HepG2 (cell line): ENCODE measurements around the gene COQ5. TPM values are rescaled to one million over a fixed set of nuclear protein-coding genes. Genes with fewer than 3 reads are reported as not detected.

Source experiments
- ATAC-seq: fragments of 200-7000 bp; cut with Tn5 transposase; 3 replicates; pipeline ENCODE4 v1.9.1; 2020; ENCODE audit warnings: mild to moderate bottlenecking, moderate library complexity
- BruUV-seq: library from RNA; stranded (reverse); fragments of 400-500 nt; replicated peaks from 2 replicates; lab custom pipeline; 2021; lab: Mats Ljungman, UMichigan
- CTCF ChIA-PET: fragments of 300-600 bp; formaldehyde crosslinking; extraction: SDS; loops from one replicate; lab custom pipeline; 2021; ENCODE audit warnings: low total read pairs, inconsistent platforms, low intra/inter-chr PET ratio; lab: Yijun Ruan, JAX
- POLR2A ChIA-PET: fragments of 350-600 bp; sonication (Branson Sonifier 250); formaldehyde crosslinking; loops from one replicate; lab custom pipeline; 2020; ENCODE audit warnings: antibody characterized with exemption, inconsistent platforms; lab: Yijun Ruan, JAX
- DNase-seq: peaks from one replicate; pipeline ENCODE4 v3.0.0-alpha.2; 2015; ENCODE audit warnings: low spot score
- FAIRE-seq: peaks from 3 replicates; lab custom pipeline; 2011; peaks lifted over from hg19 to GRCh38; lab: Jason Lieb, UNC
- H2AFZ ChIP-seq: one replicate; pipeline ENCODE4 v1.6.1; 2011; ENCODE audit warnings: low read length, inconsistent platforms
- H3K27ac ChIP-seq: fragments of 300-600 bp; 3 replicates; pipeline ENCODE4 v1.8.0; 2011; ENCODE audit warnings: mixed run types, mild to moderate bottlenecking, mixed read lengths, low read length, inconsistent platforms; ENCODE audit not compliant: insufficient read depth; ENCODE audit errors: extremely low read length
- H3K27me3 ChIP-seq, 2 experiments: fragments of 200-600 bp in 1 of 2; 2 replicates in 1 of 2; 3 replicates in 1 of 2; pipeline versions ENCODE4 v1.6.0 to v1.8.0; 2011; ENCODE audit warnings: low read length in 2 of 2, mild to moderate bottlenecking in 2 of 2, moderate library complexity in 2 of 2, inconsistent platforms in 1 of 2; ENCODE audit not compliant: insufficient read depth in 2 of 2, control insufficient read depth in 1 of 2
- H3K36me3 ChIP-seq, 2 experiments: fragments of 200-600 bp in 1 of 2; replicated peaks in 1 of 2; 2 replicates in 1 of 2; 3 replicates in 1 of 2; pipeline versions ENCODE4 v1.5.1 to v1.8.0; 2011; ENCODE audit warnings: low read length in 2 of 2, inconsistent platforms in 1 of 2; ENCODE audit not compliant: insufficient read depth in 2 of 2, control insufficient read depth in 1 of 2
- H3K4me1 ChIP-seq: 2 replicates; pipeline ENCODE4 v1.5.1; 2012; ENCODE audit warnings: low read length, inconsistent platforms; ENCODE audit not compliant: insufficient read depth
- H3K4me2 ChIP-seq: 2 replicates; pipeline ENCODE4 v1.6.0; 2011; ENCODE audit warnings: low read depth, low read length, inconsistent platforms
- H3K4me3 ChIP-seq, 3 experiments: fragments of 200-600 bp in 1 of 3; sonication (generic), shearing (Covaris generic) in 1 of 3; replicated peaks in 1 of 3; 2 replicates each; pipeline ENCODE4 v1.5.1; 2011 to 2016; ENCODE audit warnings: low read length in 3 of 3, inconsistent platforms in 2 of 3, low read depth in 2 of 3, mild to moderate bottlenecking in 2 of 3, control low read depth in 1 of 3, mixed read lengths in 1 of 3; ENCODE audit not compliant: insufficient read depth in 1 of 3
- H3K79me2 ChIP-seq: one replicate; pipeline ENCODE4 v1.6.1; 2011; ENCODE audit warnings: low read length, inconsistent platforms; ENCODE audit not compliant: insufficient read depth
- H3K9ac ChIP-seq: 2 replicates; pipeline ENCODE4 v1.6.0; 2011; ENCODE audit warnings: mild to moderate bottlenecking, low read depth, low read length, inconsistent platforms; ENCODE audit not compliant: insufficient read depth
- H3K9me3 ChIP-seq: 2 replicates; pipeline ENCODE4 v1.5.1; 2012; ENCODE audit warnings: mild to moderate bottlenecking, low read length
- H4K20me1 ChIP-seq: 2 replicates; pipeline ENCODE4 v1.6.0; 2011; ENCODE audit warnings: inconsistent platforms, mild to moderate bottlenecking, low read length, moderate library complexity; ENCODE audit not compliant: insufficient read depth
- ARID5B ChIP-seq: IDR thresholded peaks from 2 replicates; pipeline ENCODE4 v1.4.0; 2020; ENCODE audit warnings: mild to moderate bottlenecking, missing genetic modification reagents
- ATF6 ChIP-seq: sonication (generic); formaldehyde crosslinking; conservative IDR thresholded peaks from 2 replicates; pipeline ENCODE4 v1.4.0; 2020; ENCODE audit warnings: missing genetic modification reagents
- CHCHD3 ChIP-seq: sonication (generic); formaldehyde crosslinking; IDR thresholded peaks from 2 replicates; pipeline ENCODE4 v1.8.0; 2022; ENCODE audit warnings: mild to moderate bottlenecking, missing genetic modification reagents, moderate library complexity
- DBP ChIP-seq: sonication (generic); formaldehyde crosslinking; IDR thresholded peaks from 2 replicates; pipeline ENCODE4 v1.4.0; 2020; ENCODE audit warnings: missing genetic modification reagents; ENCODE audit errors: not compliant biosample characterization
- IRF9 ChIP-seq: sonication (generic); formaldehyde crosslinking; IDR thresholded peaks from 2 replicates; pipeline ENCODE4 v1.8.0; 2022; ENCODE audit warnings: missing genetic modification reagents, mild to moderate bottlenecking, borderline replicate concordance
- KLF15 ChIP-seq: sonication (generic); formaldehyde crosslinking; IDR thresholded peaks from 2 replicates; pipeline ENCODE4 v1.8.1; 2023; ENCODE audit warnings: borderline replicate concordance, mild to moderate bottlenecking, inconsistent platforms, missing genetic modification reagents, mixed read lengths
- SRSF1 ChIP-seq: fragments of 200-400 bp; formaldehyde crosslinking; optimal IDR thresholded peaks from 2 replicates; pipeline ENCODE3; 2017; ENCODE audit warnings: mild to moderate bottlenecking, low read depth, low read length, moderate library complexity
- SRSF4 ChIP-seq: fragments of 200-400 bp; formaldehyde crosslinking; IDR thresholded peaks from one replicate; pipeline ENCODE4 v1.6.1; 2018; ENCODE audit warnings: mild to moderate bottlenecking, low read depth, low read length, moderate library complexity; ENCODE audit not compliant: poor library complexity, severe bottlenecking
- YEATS4 ChIP-seq: sonication (generic); formaldehyde crosslinking; IDR thresholded peaks from 2 replicates; pipeline ENCODE4 v1.4.0; 2020; ENCODE audit warnings: missing genetic modification reagents, borderline replicate concordance
- ZHX1 ChIP-seq: sonication (generic); formaldehyde crosslinking; IDR thresholded peaks from 2 replicates; pipeline ENCODE4 v1.8.1; 2022; ENCODE audit warnings: low read depth, mild to moderate bottlenecking, missing genetic modification reagents
- ZNF550 ChIP-seq: sonication (generic); formaldehyde crosslinking; IDR thresholded peaks from 2 replicates; pipeline ENCODE4 v1.4.0; 2020; ENCODE audit warnings: mild to moderate bottlenecking, missing genetic modification reagents, borderline replicate concordance
- ZSCAN20 ChIP-seq: sonication (generic); formaldehyde crosslinking; IDR thresholded peaks from 2 replicates; pipeline ENCODE4 v1.4.0; 2020; ENCODE audit warnings: missing genetic modification reagents, mild to moderate bottlenecking, borderline replicate concordance
- ZSCAN30 ChIP-seq: sonication (generic); formaldehyde crosslinking; IDR thresholded peaks from 2 replicates; pipeline ENCODE4 v1.5.0; 2020; ENCODE audit warnings: mild to moderate bottlenecking, missing genetic modification reagents
- WGBS: methylation state at CpG from one replicate; pipeline ENCODE4 v1.1.6; 2017; ENCODE audit warnings: low lambda C conversion rate; 5-methylcytosine and 5-hydroxymethylcytosine counted together
- in situ Hi-C: cut with HindIII; loops from 2 replicates; pipeline ENCODE4 v1.10.0; 2017; ENCODE audit warnings: low pct_unique_long_range_greater_than_20kb; ENCODE audit not compliant: extremely low pct_ligation_motif_present
- intact Hi-C: fragments of 100-400 bp; cut with micrococcal nuclease; formaldehyde crosslinking; loops from one replicate; pipeline ENCODE4 v1.10.0; 2022; ENCODE audit not compliant: unreplicated experiment
- polyA plus RNA-seq, 8 experiments: library from polyadenylated mRNA; depleted of rRNA in 3 of 8; stranded (reverse) in 7 of 8; unstranded in 1 of 8; fragments of >200 nt; fragmentation: Illumina TruSeq in 4 of 8; extraction: Trizol in 4 of 8; gene quantifications; 2 replicates each; pipeline versions ENCODE4 v1.2.1 to v1.2.3, GENCODE V29; 2011 to 2016; ENCODE audit warnings: low read depth in 4 of 8, missing spikeins in 1 of 8, mixed read lengths in 1 of 8; ENCODE audit not compliant: insufficient read depth in 1 of 8
- total RNA-seq, 5 experiments: library from RNA; depleted of rRNA; stranded (reverse); fragments of >200 nt; fragmentation: Illumina TruSeq; extraction: Trizol; gene quantifications; 2 replicates each; pipeline ENCODE4 v1.2.3, GENCODE V29; 2016; ENCODE audit warnings: low read depth in 1 of 5

Gene COQ5
- total and polyA plus RNA-seq, 2 of the 13 experiments (the other 11 are each of a cell fraction or from before 2014, with no cell fraction given), result 36.4 to 41.5 TPM

- no TSS peak for BruUV-seq
- no peak overlapping the region for H3K4me3 ChIP-seq
- no peak overlapping the region for H3K27ac ChIP-seq
- no peaks in the 10 kb centered on the region for H4K20me1 ChIP-seq
- POLR2A ChIA-PET, result no interaction called here
- no peak for DNase-seq
- H3K4me2 ChIP-seq, result no peak overlapping the region
- H3K4me1 ChIP-seq, result no peaks in the 10 kb centered on the region
- no peak overlapping the region for H3K9ac ChIP-seq
- intact Hi-C loops, result no loop called here
- no peaks in the 10 kb centered on the region for H3K79me2 ChIP-seq
- H3K27me3 ChIP-seq, result no peaks in the 10 kb centered on the region
- H2AFZ ChIP-seq, result no peak overlapping the region
- CTCF ChIA-PET, result no interaction called here
- no peaks in the 10 kb centered on the region for H3K9me3 ChIP-seq
- in situ Hi-C loops, result no loop called here
- TF ChIP-seq IRF9, result no peak
- TF ChIP-seq SRSF4, result no peak
- no peak for TF ChIP-seq SRSF1
- TF ChIP-seq ZSCAN30 (CRISPR knock-in tag), result no peak
- TF ChIP-seq ZHX1 (CRISPR knock-in tag), result no peak
- TF ChIP-seq ATF6 (CRISPR knock-in tag), result no peak
- TF ChIP-seq ZSCAN20 (CRISPR knock-in tag), result no peak
- no peak for TF ChIP-seq YEATS4 (CRISPR knock-in tag)
- TF ChIP-seq CHCHD3 (CRISPR knock-in tag), result no peak
- TF ChIP-seq ARID5B, result no peak
- TF ChIP-seq DBP, result no peak
- TF ChIP-seq ZNF550 (CRISPR knock-in tag), result no peak
- TF ChIP-seq KLF15 (CRISPR knock-in tag), result no peak
- H3K36me3 ChIP-seq, result peaks cover 43 to 85% of the 10 kb centered on the region in 2 experiments
- no peak for ATAC-seq
- FAIRE-seq, result no peak
- WGBS, result 92% methylated on average over 2 of the region's 2 CpGs
These were observed 45.1 kb upstream of the COQ5 start for GRCh38 chr12:120574106-120574505.
